A172 (cell line): ENCODE results near the gene RXFP4. TPM values are rescaled to one million over a fixed set of nuclear protein-coding genes. Genes with fewer than 3 reads are reported as not detected.

Source experiments
- DNase-seq: peaks from one replicate; pipeline ENCODE4 v3.0.0-alpha.2; 2015; ENCODE audit warnings: low spot score
- total RNA-seq: library from RNA; depleted of rRNA; stranded (reverse); fragments of >200 nt; shearing (Covaris generic); gene quantifications from 2 replicates; pipeline ENCODE4 v1.2.3, GENCODE V29; 2014

RXFP4 gene
- total RNA-seq, 1 experiment from 2014 or later: not detected

GRCh38 chr1:155960081-155960745, 18.8 kb downstream of the RXFP4 start:
- DNase-seq: no peak

- DNase-seq: peak; percentile 100
Observed at GRCh38 chr1:155961937-155962336, 20.5 kb downstream of the RXFP4 start.

- peak; percentile 96 for DNase-seq
Observed at GRCh38 chr1:155962599-155963211, 21.3 kb downstream of the RXFP4 start.

GRCh38 chr1:155964193-155964592, 22.8 kb downstream of the RXFP4 start:
- no peak for DNase-seq

GRCh38 chr1:155966135-155966534, 24.7 kb downstream of the RXFP4 start:
- DNase-seq: no peak

GRCh38 chr1:155966750-155967149, 25.3 kb downstream of the RXFP4 start:
- DNase-seq: no peak

GRCh38 chr1:155967341-155968050, 26.1 kb downstream of the RXFP4 start:
- DNase-seq: no peak

- no peak for DNase-seq
Observed at GRCh38 chr1:155968051-155968400, 26.6 kb downstream of the RXFP4 start.

- DNase-seq: no peak
Observed at GRCh38 chr1:155968670-155969069, 27.2 kb downstream of the RXFP4 start.

- DNase-seq: no peak
Observed at GRCh38 chr1:155969377-155969791, 27.9 kb downstream of the RXFP4 start.

GRCh38 chr1:155970531-155971167, 29.2 kb downstream of the RXFP4 start:
- DNase-seq: peak; percentile 93

GRCh38 chr1:155971910-155972809, 30.7 kb downstream of the RXFP4 start:
- no peak for DNase-seq

GRCh38 chr1:155973723-155974122, 32.3 kb downstream of the RXFP4 start:
- DNase-seq: no peak

GRCh38 chr1:155974208-155975115, 33.0 kb downstream of the RXFP4 start:
- DNase-seq: no peak

- DNase-seq: no peak
Observed at GRCh38 chr1:155975375-155976061, 34.1 kb downstream of the RXFP4 start.

GRCh38 chr1:155976062-155976912, 34.8 kb downstream of the RXFP4 start:
- peak; percentile 84 for DNase-seq

GRCh38 chr1:155976913-155977689, 35.7 kb downstream of the RXFP4 start:
- DNase-seq: peak; percentile 49

GRCh38 chr1:155977690-155978324, 36.4 kb downstream of the RXFP4 start:
- no peak for DNase-seq
